Neural cell (in vitro differentiated cells): Measurements from ENCODE around the gene TPST2. TPM values are rescaled to one million over a fixed set of nuclear protein-coding genes. Genes with fewer than 3 reads are reported as not detected.

Source experiments
- H2AFZ ChIP-seq: fragments of 200-600, 300-800 bp; sonication (generic), shearing (Covaris generic); 2 replicates; pipeline ENCODE4 v1.6.0; 2014; ENCODE audit warnings: low read depth, mild to moderate bottlenecking, antibody characterized with exemption, low read length, moderate library complexity
- H3F3A ChIP-seq: fragments of 200-600 bp; shearing (Covaris generic); 2 replicates; pipeline ENCODE4 v1.6.1; 2016; ENCODE audit warnings: mild to moderate bottlenecking, moderate library complexity, mixed read lengths, antibody characterized with exemption, low read length; ENCODE audit not compliant: insufficient read depth, poor library complexity, severe bottlenecking
- H3K27ac ChIP-seq: fragments of 200-600, 300-800 bp; sonication (generic), shearing (Covaris generic); 2 replicates; pipeline ENCODE4 v1.5.1; 2014; ENCODE audit warnings: mild to moderate bottlenecking, low read length, moderate library complexity
- H3K27me3 ChIP-seq: fragments of 300-800, 200-600 bp; sonication (generic), shearing (Covaris generic); 2 replicates; pipeline ENCODE4 v1.6.0; 2014; ENCODE audit warnings: mild to moderate bottlenecking, low read depth, low read length, moderate library complexity; ENCODE audit not compliant: insufficient read depth
- H3K36me3 ChIP-seq: fragments of 300-800, 200-600 bp; sonication (generic), shearing (Covaris generic); 2 replicates; pipeline ENCODE4 v1.5.1; 2014; ENCODE audit warnings: mild to moderate bottlenecking, antibody characterized with exemption, low read length, moderate library complexity; ENCODE audit not compliant: insufficient read depth
- H3K4me2 ChIP-seq: fragments of 300-800, 200-600 bp; sonication (generic), shearing (Covaris generic); 2 replicates; pipeline ENCODE4 v1.6.0; 2014; ENCODE audit warnings: mild to moderate bottlenecking, low read length
- H3K4me3 ChIP-seq: fragments of 300-800, 200-600 bp; sonication (generic), shearing (Covaris generic); 2 replicates; pipeline ENCODE4 v1.5.1; 2014; ENCODE audit warnings: mild to moderate bottlenecking, low read length, moderate library complexity
- H3K79me2 ChIP-seq: fragments of 200-600 bp; shearing (Covaris generic); replicated peaks from 2 replicates; pipeline ENCODE4 v1.6.0; 2014; ENCODE audit warnings: mild to moderate bottlenecking, low read length, moderate library complexity; ENCODE audit not compliant: insufficient read depth
- H3K9ac ChIP-seq: fragments of 300-800, 200-600 bp; sonication (generic), shearing (Covaris generic); 2 replicates; pipeline ENCODE4 v1.6.1; 2016; ENCODE audit warnings: mild to moderate bottlenecking, low read length, mixed read lengths
- H3K9me2 ChIP-seq: fragments of 200-600 bp; shearing (Covaris generic); 2 replicates; pipeline ENCODE4 v1.6.1; 2016; ENCODE audit warnings: mild to moderate bottlenecking, low read length, mixed read lengths; ENCODE audit not compliant: insufficient read depth
- H3K9me3 ChIP-seq: fragments of 200-600, 300-800 bp; sonication (generic), shearing (Covaris generic); 2 replicates; pipeline ENCODE4 v1.6.1; 2016; ENCODE audit warnings: mild to moderate bottlenecking, mixed run types, low read length, moderate library complexity, mixed read lengths
- H4K20me1 ChIP-seq: fragments of 200-600 bp; shearing (Covaris generic); 2 replicates; pipeline ENCODE4 v1.6.1; 2016; ENCODE audit warnings: mild to moderate bottlenecking, mixed run types; ENCODE audit not compliant: insufficient read depth
- CTCF ChIP-seq: fragments of 450-650 bp; IDR thresholded peaks from 2 replicates; pipeline ENCODE4 v1.5.1; 2014; ENCODE audit warnings: antibody characterized with exemption, mild to moderate bottlenecking, moderate library complexity; ENCODE audit not compliant: poor library complexity, severe bottlenecking
- EP300 ChIP-seq: fragments of 450-650 bp; conservative IDR thresholded peaks from 2 replicates; pipeline ENCODE4 v1.6.1; 2014; ENCODE audit warnings: antibody characterized with exemption, mild to moderate bottlenecking, moderate library complexity; ENCODE audit not compliant: poor library complexity, severe bottlenecking
- EZH2 ChIP-seq: fragments of 200-600, 300-800 bp; shearing (Covaris generic), sonication (generic); IDR thresholded peaks from 2 replicates; pipeline ENCODE4 v1.6.1; 2014; ENCODE audit warnings: antibody characterized with exemption, low read length, borderline replicate concordance, mild to moderate bottlenecking; ENCODE audit not compliant: insufficient read depth, poor library complexity, severe bottlenecking
- MXI1 ChIP-seq: fragments of 450-650 bp; conservative IDR thresholded peaks from 2 replicates; pipeline ENCODE4 v1.6.1; 2014; ENCODE audit warnings: antibody characterized with exemption, mild to moderate bottlenecking; ENCODE audit not compliant: poor library complexity, severe bottlenecking
- POLR2AphosphoS5 ChIP-seq: IDR thresholded peaks from 2 replicates; pipeline ENCODE4 v1.6.1; 2012
- RAD21 ChIP-seq: fragments of 450-650 bp; conservative IDR thresholded peaks from 2 replicates; pipeline ENCODE4 v1.6.1; 2014; ENCODE audit warnings: antibody characterized with exemption, mild to moderate bottlenecking, moderate library complexity
- SMC3 ChIP-seq: fragments of 450-650 bp; conservative IDR thresholded peaks from 2 replicates; pipeline ENCODE4 v1.6.1; 2014; ENCODE audit warnings: antibody characterized with exemption, mild to moderate bottlenecking, moderate library complexity; ENCODE audit not compliant: poor library complexity
- TAF1 ChIP-seq: IDR thresholded peaks from 2 replicates; pipeline ENCODE4 v1.6.1; 2012; ENCODE audit warnings: low read depth
- polyA plus RNA-seq: library from polyadenylated mRNA; depleted of rRNA; stranded (reverse); fragments of >200 nt; gene quantifications from 2 replicates; pipeline ENCODE4 v1.2.3, GENCODE V29; 2014
- TF ChIP-seq, protein P1 (sequence below): IDR thresholded peaks from 2 replicates; pipeline ENCODE4 v1.6.1; 2012; ENCODE audit warnings: borderline replicate concordance

Gene TPST2
- polyA plus RNA-seq, 1 donor from 2014 or later, result 16.6 TPM

GRCh38 chr22:26492220-26492619, 97.7 kb downstream of the TPST2 start:
- Histone ChIP-seq H3K36me3 (no peaks in the 10 kb centered on the region), H3K79me2 (no peaks in the 10 kb centered on the region), H3K4me2 (no peak overlapping the region), H3K27me3 (no peaks in the 10 kb centered on the region), H3K4me3 (no peak overlapping the region), H3K27ac (no peak overlapping the region), H4K20me1 (no peaks in the 10 kb centered on the region), H3F3A (no peaks in the 10 kb centered on the region), H3K9ac (no peak overlapping the region), H3K9me2 (no peaks in the 10 kb centered on the region), H2AFZ (no peak overlapping the region), H3K9me3 (no peaks in the 10 kb centered on the region)
- TF ChIP-seq POLR2AphosphoS5, result no peak
- TF ChIP-seq EZH2, result no peak

DNA sequence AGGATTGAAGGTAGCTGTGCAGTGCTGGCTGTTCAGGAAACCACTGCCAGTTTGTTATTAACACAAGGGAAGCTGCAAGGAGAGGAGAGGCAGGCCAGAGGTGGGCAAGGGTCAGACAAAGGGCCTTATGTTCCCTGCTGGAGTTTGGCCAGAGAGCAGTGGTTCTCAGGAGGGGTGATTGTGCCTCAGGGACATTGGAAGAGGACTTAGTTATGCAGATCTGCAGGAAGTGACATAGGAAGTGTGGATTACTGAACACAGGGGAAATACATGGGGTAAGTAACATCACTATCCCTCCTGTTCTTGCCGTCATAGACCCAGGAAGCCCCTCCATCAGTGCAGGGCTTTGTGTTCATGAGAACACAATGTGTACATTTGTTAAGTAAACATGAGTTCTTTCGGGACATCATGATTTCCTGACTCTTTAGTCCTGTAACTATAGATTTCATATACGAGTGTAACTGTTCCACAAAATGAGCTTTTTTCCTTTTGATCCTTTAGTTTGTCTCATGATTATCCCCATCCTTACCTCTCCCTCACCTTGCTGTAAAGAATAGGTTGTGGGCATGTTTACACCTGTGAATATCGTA, 100.4 kb downstream of the TPST2 start:
- no peaks in the 10 kb centered on the region for H3F3A ChIP-seq
- no peak overlapping the region for H3K4me2 ChIP-seq
- peaks cover 4% of the 10 kb centered on the region for H3K79me2 ChIP-seq
- H3K9me3 ChIP-seq, result no peaks in the 10 kb centered on the region
- H3K36me3 ChIP-seq, result no peaks in the 10 kb centered on the region
- H3K4me3 ChIP-seq, result no peak overlapping the region
- no peak overlapping the region for H2AFZ ChIP-seq
- no peak overlapping the region for H3K9ac ChIP-seq
- H3K27me3 ChIP-seq, result no peaks in the 10 kb centered on the region
- no peaks in the 10 kb centered on the region for H3K9me2 ChIP-seq
- TF ChIP-seq SMC3 (no peak), TAF1 (no peak), EP300 (no peak), MXI1 (no peak), EZH2 (no peak), RAD21 (no peak), CTCF (no peak), POLR2AphosphoS5 (no peak)
- TF ChIP-seq, protein P1, sequence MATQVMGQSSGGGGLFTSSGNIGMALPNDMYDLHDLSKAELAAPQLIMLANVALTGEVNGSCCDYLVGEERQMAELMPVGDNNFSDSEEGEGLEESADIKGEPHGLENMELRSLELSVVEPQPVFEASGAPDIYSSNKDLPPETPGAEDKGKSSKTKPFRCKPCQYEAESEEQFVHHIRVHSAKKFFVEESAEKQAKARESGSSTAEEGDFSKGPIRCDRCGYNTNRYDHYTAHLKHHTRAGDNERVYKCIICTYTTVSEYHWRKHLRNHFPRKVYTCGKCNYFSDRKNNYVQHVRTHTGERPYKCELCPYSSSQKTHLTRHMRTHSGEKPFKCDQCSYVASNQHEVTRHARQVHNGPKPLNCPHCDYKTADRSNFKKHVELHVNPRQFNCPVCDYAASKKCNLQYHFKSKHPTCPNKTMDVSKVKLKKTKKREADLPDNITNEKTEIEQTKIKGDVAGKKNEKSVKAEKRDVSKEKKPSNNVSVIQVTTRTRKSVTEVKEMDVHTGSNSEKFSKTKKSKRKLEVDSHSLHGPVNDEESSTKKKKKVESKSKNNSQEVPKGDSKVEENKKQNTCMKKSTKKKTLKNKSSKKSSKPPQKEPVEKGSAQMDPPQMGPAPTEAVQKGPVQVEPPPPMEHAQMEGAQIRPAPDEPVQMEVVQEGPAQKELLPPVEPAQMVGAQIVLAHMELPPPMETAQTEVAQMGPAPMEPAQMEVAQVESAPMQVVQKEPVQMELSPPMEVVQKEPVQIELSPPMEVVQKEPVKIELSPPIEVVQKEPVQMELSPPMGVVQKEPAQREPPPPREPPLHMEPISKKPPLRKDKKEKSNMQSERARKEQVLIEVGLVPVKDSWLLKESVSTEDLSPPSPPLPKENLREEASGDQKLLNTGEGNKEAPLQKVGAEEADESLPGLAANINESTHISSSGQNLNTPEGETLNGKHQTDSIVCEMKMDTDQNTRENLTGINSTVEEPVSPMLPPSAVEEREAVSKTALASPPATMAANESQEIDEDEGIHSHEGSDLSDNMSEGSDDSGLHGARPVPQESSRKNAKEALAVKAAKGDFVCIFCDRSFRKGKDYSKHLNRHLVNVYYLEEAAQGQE, result no peak
- no peaks in the 10 kb centered on the region for H4K20me1 ChIP-seq
- no peak overlapping the region for H3K27ac ChIP-seq
